ENCODE results near the gene LZTR1. TPM values are rescaled to one million over a fixed set of nuclear protein-coding genes. Genes with fewer than 3 reads are reported as not detected.
A peak's percentile ranks its signal among the peaks of the same experiment; 100 is the strongest.

Gene LZTR1
- total and polyA plus RNA-seq, 10 of the 15 experiments (the other 5 are each of a cell fraction or from before 2014, with no cell fraction given) = 0.82 to 50.3 (median 19.3) TPM

GRCh38 chr22:20998411-20999336 lies 16.6 kb downstream of the LZTR1 start:
- CTCF ChIA-PET = no interaction called here
- ATAC-seq (no peak), FAIRE-seq (no peak), DNase-seq (ENCODE audit: low read depth, low spot score) (no peak)
- no peak overlapping the region for H3K27ac ChIP-seq (ENCODE audit: control insufficient read depth, insufficient read depth)
- RAD21 ChIA-PET (ENCODE audit: unreplicated experiment) = no interaction called here
- H3K36me3 ChIP-seq (ENCODE audit: control insufficient read depth in 2 of 2, insufficient read depth in 2 of 2, low read length in 1 of 2) = peaks cover 2 to 4% of the 10 kb centered on the region in 2 experiments; a peak in 2 of 4 replicates
- peaks cover 5% of the 10 kb centered on the region for H3K4me1 ChIP-seq (ENCODE audit: control insufficient read depth, insufficient read depth, low read length)
- H3K79me2 ChIP-seq (ENCODE audit: control insufficient read depth, insufficient read depth, low read length) = peaks cover 21% of the 10 kb centered on the region
- no TSS peak for BruUV-seq (replicated peaks)
- no peak overlapping the region for H3K4me2 ChIP-seq (ENCODE audit: control insufficient read depth, insufficient read depth)
- no peak overlapping the region for H3K9ac ChIP-seq (ENCODE audit: control insufficient read depth, insufficient read depth, low read length)
- WGBS (ENCODE audit: insufficient coverage, insufficient replicate concordance, low lambda C conversion rate, missing lambda C conversion rate) = 61% methylated on average over 7 of the region's 7 CpGs
- H2AFZ ChIP-seq (ENCODE audit: control insufficient read depth, low read depth, low read length) = no peak overlapping the region
- POLR2A ChIA-PET = no interaction called here
- SMC1A ChIA-PET (ENCODE audit: uncharacterized antibody, unreplicated experiment) = no interaction called here
- in situ Hi-C loops (cut with MboI) (no loop called here), intact Hi-C loops (cut with micrococcal nuclease; ENCODE audit: unreplicated experiment) (no loop called here)
- no peaks in the 10 kb centered on the region for H3K9me3 ChIP-seq (replicated peaks; ENCODE audit: control insufficient read depth, insufficient read depth, low read length)
- H3K27me3 ChIP-seq (replicated peaks in 1 of 2; ENCODE audit: control insufficient read depth in 2 of 2, insufficient read depth in 2 of 2, low read length in 1 of 2) = no peaks in the 10 kb centered on the region
- H3K4me3 ChIP-seq = no peak overlapping the region
- no peaks in the 10 kb centered on the region for H4K20me1 ChIP-seq (ENCODE audit: control insufficient read depth, insufficient read depth)
- 0 out of 2 replicates have a peak, but pooled peaks have one; percentile 22 for TF ChIP-seq MTA3 (IDR thresholded peaks at IDR 0.05; ENCODE audit: borderline replicate concordance, low read length)
- TF ChIP-seq, protein P1, sequence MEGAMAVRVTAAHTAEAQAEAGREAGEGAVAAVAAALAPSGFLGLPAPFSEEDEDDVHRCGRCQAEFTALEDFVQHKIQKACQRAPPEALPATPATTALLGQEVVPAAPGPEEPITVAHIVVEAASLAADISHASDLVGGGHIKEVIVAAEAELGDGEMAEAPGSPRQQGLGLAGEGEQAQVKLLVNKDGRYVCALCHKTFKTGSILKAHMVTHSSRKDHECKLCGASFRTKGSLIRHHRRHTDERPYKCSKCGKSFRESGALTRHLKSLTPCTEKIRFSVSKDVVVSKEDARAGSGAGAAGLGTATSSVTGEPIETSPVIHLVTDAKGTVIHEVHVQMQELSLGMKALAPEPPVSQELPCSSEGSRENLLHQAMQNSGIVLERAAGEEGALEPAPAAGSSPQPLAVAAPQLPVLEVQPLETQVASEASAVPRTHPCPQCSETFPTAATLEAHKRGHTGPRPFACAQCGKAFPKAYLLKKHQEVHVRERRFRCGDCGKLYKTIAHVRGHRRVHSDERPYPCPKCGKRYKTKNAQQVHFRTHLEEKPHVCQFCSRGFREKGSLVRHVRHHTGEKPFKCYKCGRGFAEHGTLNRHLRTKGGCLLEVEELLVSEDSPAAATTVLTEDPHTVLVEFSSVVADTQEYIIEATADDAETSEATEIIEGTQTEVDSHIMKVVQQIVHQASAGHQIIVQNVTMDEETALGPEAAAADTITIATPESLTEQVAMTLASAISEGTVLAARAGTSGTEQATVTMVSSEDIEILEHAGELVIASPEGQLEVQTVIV (IDR thresholded peaks at IDR 0.05; ENCODE audit: borderline replicate concordance, partially characterized antibody) = no peak
- 0 out of 2 replicates have a peak, but pooled peaks have one; percentile 41 for TF ChIP-seq POLR2A (IDR thresholded peaks at IDR 0.05; ENCODE audit: low read depth, low read length)
- TF ChIP-seq POLR2AphosphoS5 (IDR thresholded peaks at IDR 0.05; ENCODE audit: low read length) = peak; percentile 44
- TF ChIP-seq EZH2 (IDR thresholded peaks at IDR 0.05; ENCODE audit: borderline replicate concordance, control insufficient read depth, low read depth, low read length) = no peak
- 0 out of 2 replicates have a peak, but pooled peaks have one; percentile 21 for TF ChIP-seq PML (IDR thresholded peaks at IDR 0.05; ENCODE audit: low read length)
